Esophagus muscularis mucosa (tissue), 3 donors: Measurements from ENCODE around the gene CDK2.

Experiments
- CTCF ChIP-seq, 3 experiments: fragments of 200-600 bp in 2 of 3; fragments of 450-650 bp in 1 of 3; sonication (generic) in 2 of 3; IDR thresholded peaks; one replicate each; pipeline ENCODE4 v1.5.1; 2017 to 2019; ENCODE audit warnings: antibody characterized with exemption in 3 of 3, mild to moderate bottlenecking in 2 of 3, moderate library complexity in 1 of 3
- POLR2AphosphoS5 ChIP-seq, 2 donors: sonication (generic); formaldehyde crosslinking; IDR thresholded peaks; one replicate each; pipeline ENCODE4 v1.6.1; 2017; ENCODE audit warnings: antibody characterized with exemption in 2 of 2

DNA sequence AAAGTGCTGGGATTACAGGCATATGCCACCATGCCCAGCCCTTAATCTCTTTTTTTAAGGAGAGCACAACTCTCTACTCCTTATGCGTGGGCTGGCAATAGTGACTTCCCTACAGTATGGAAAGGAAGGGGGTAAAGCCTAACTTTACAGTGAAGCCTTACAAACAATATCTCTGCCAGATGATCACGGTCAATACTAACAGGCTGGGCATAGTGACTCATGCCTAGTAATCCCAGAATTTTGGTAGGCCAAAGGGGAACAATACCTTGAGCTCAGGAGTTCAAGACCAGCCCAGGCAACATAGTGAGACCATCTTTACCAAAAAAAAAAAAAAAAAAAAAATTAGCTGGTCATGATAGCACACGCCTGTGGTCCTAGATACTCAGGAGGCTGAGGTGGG lies 44.5 kb upstream of the CDK2 start:
- TF ChIP-seq POLR2AphosphoS5 (IDR thresholded peaks at IDR 0.05): no peak
- no peak for TF ChIP-seq CTCF (IDR thresholded peaks at IDR 0.05)
